Muscle layer of duodenum (tissue), 2 donors: Measurements from ENCODE around the gene RRN3.

Experiments used
- H3K27ac ChIP-seq: one replicate; pipeline ENCODE4 v1.7.0; 2013; ENCODE audit warnings: mild to moderate bottlenecking, low read length
- H3K27me3 ChIP-seq: one replicate; pipeline ENCODE4 v1.7.0; 2013; ENCODE audit warnings: low read depth, mild to moderate bottlenecking, control low read depth, low read length
- H3K36me3 ChIP-seq, 2 donors: one replicate each; pipeline ENCODE4 v1.7.0; 2013; ENCODE audit warnings: low read length in 2 of 2, control low read depth in 1 of 2, mild to moderate bottlenecking in 1 of 2; ENCODE audit not compliant: insufficient read depth in 2 of 2, control insufficient read depth in 1 of 2
- H3K4me1 ChIP-seq, 2 donors: one replicate each; pipeline ENCODE4 v1.7.0; 2013; ENCODE audit warnings: low read length in 2 of 2, mild to moderate bottlenecking in 2 of 2, control low read depth in 1 of 2, moderate library complexity in 1 of 2; ENCODE audit not compliant: insufficient read depth in 2 of 2, control insufficient read depth in 1 of 2
- H3K4me3 ChIP-seq, 2 donors: one replicate each; pipeline ENCODE4 v1.7.0; 2013; ENCODE audit warnings: low read length in 2 of 2, low read depth in 1 of 2, mild to moderate bottlenecking in 1 of 2
- H3K9me3 ChIP-seq, 2 donors: one replicate each; pipeline ENCODE4 v1.7.0; 2013; ENCODE audit warnings: low read length in 2 of 2, control low read depth in 1 of 2, mild to moderate bottlenecking in 1 of 2; ENCODE audit not compliant: control insufficient read depth in 1 of 2
- donor health status: healthy.

RRN3 gene

DNA sequence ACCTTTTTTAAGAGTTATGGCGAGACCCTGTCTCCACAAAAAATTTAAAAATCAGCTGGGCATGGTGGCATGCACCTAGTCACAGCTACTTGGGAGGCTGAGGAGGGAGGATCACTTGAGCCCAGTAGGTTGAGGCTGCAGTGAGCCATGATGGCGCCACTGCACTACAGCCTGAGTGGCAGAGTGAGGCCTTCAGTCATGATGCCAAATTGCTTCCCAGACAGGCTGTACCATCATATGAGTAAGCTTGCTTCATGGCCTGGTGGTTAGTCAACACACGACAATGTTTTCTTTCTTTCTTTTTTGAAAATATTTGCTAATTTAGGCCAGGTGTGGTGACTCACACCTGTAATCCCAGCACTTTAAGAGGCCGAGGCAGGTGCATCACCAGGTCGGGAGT lies 50.7 kb downstream of the RRN3 start:
- Histone ChIP-seq H3K36me3 (peaks cover 30 to 51% of the 10 kb centered on the region in 2 donors), H3K27ac (no peak overlapping the region), H3K27me3 (no peaks in the 10 kb centered on the region), H3K9me3 (no peaks in the 10 kb centered on the region), H3K4me1 (no peaks in the 10 kb centered on the region), H3K4me3 (no peak overlapping the region)

DNA sequence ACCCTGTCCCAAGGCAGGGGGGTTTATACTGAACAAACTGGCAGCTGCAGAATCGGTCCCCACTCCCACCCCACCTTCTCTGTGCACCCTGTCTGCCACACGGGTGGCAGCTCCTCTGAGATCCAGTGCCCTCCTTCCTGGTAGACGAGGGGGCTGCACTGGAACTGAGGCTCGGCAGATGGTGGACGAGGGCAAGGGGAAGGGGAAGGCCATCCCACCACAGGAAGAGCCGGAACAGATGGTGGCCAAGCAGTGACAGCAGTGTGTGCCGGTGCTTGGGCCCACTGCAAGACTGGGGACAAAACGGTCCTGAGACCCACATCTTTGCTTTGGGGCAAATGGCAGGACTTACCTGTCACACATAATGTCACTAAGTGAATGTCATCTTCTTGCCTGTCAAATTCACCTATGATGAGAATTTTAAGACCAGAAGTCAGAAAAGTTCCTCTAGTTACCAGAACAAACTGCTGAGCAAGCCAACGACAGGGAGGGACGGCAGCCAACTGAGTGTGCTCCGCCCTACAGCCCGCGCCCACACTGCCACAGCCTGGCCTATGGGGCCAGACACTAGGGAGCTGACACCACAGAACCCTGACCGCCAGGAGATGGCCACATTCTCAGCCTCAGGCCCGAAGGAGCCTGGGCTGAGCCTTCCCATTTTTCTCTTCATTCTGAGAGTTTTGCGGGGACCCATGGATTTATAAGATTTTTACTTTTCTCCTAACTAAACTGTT lies 52.6 kb downstream of the RRN3 start:
- no peaks in the 10 kb centered on the region for H3K9me3 ChIP-seq
- H3K27me3 ChIP-seq = no peaks in the 10 kb centered on the region
- no peak overlapping the region for H3K27ac ChIP-seq
- H3K36me3 ChIP-seq = peaks cover 44 to 56% of the 10 kb centered on the region in 2 donors
- no peak overlapping the region for H3K4me3 ChIP-seq
- H3K4me1 ChIP-seq = no peaks in the 10 kb centered on the region

DNA sequence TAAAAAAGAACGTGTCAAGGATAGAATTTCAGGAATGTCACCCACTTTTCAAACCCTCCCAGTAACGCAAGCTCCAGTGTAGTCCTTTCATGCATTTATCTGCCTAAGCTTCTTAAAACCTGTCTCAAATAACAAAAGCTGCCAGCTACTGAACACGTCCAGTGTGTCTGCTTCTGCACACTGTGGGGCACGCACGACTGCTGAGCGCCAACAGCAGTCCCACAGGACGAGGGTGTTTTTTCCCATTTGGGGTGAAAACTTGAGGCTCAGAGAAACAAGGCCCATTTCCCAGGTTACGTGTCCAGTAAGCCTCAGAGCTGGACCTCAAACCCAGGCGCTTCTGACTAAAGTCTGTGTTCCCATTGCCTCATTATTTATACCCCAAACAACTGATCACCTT lies 55.4 kb downstream of the RRN3 start:
- Histone ChIP-seq H3K36me3 (peaks cover 67 to 69% of the 10 kb centered on the region in 2 donors), H3K27ac (no peak overlapping the region), H3K4me3 (no peak overlapping the region), H3K9me3 (no peaks in the 10 kb centered on the region), H3K4me1 (no peaks in the 10 kb centered on the region), H3K27me3 (no peaks in the 10 kb centered on the region)

DNA sequence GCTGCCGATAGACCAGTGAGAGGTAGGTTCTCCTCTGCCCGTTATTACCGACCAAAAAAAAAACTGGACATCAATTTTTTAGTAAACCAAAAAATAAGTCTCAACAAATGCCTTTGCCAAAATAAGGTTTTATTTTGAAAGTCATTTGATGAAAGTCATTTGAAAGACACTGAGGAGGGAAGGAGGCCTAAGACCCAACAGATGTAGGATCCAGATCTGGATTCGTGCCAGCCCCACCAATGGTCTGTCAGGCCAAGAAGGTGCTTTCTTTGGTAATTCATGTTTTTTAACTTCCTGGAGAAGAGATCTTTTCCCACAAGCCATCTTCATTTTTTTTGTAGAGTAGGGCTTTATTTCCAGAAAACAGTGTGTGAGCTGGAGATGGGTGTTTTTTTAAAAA lies 56.3 kb downstream of the RRN3 start:
- H3K9me3 ChIP-seq = no peaks in the 10 kb centered on the region
- no peak overlapping the region for H3K4me3 ChIP-seq
- no peaks in the 10 kb centered on the region for H3K27me3 ChIP-seq
- no peaks in the 10 kb centered on the region for H3K4me1 ChIP-seq
- H3K36me3 ChIP-seq = peaks cover 76 to 78% of the 10 kb centered on the region in 2 donors
- no peak overlapping the region for H3K27ac ChIP-seq

DNA sequence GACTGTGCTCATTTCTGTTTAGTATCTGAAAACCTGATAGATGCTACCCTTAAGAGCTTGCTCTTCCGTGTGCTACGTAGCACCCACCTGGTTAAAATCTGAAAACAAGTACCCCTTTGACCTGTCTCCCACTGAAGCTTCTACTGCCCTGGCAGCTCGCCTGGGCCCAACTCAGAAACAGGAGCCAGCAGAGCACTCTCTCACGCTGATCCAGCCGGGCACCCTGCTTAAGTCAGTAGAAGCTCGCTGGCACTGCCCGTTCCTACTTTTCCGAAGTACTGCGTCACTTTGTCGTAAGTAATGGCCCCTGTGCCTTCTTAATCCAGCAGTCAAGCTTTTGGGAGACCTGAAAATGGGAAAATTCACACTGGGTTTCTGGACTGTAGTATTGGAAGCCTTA lies 57.1 kb downstream of the RRN3 start:
- Histone ChIP-seq H3K36me3 (peaks cover 79 to 84% of the 10 kb centered on the region in 2 donors), H3K4me3 (no peak overlapping the region), H3K4me1 (no peaks in the 10 kb centered on the region), H3K27ac (no peak overlapping the region), H3K27me3 (no peaks in the 10 kb centered on the region), H3K9me3 (no peaks in the 10 kb centered on the region)

DNA sequence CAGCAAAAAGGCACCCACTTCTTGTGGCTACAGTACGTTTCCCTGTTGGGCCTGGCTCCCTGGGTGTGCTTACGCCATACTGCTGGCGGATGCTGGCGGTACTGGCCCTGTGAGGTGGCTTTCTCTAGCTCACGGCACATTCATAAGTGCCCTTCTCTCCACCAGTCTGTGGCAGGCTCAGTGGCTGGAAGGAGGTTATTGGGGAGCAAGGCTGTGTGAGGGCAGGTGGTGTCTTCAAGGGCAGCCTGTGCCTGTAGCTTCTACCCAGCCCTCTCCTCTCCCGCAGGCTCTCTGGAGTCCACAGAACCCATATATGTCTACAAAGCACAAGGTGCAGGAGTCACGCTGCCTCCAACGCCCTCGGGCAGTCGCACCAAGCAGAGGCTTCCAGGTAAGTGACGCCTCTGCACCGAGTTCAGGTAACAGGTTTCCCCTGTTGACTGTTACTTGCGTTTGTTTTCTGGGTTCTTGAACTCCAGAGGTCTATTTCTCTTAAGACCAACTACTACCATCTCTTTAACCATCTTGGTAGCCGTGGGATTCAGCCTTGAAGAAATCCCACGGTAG lies 58.8 kb downstream of the RRN3 start:
- no peak overlapping the region for H3K4me3 ChIP-seq
- H3K27me3 ChIP-seq = no peaks in the 10 kb centered on the region
- no peak overlapping the region for H3K27ac ChIP-seq
- H3K9me3 ChIP-seq = no peaks in the 10 kb centered on the region
- peaks cover 86 to 89% of the 10 kb centered on the region in 2 donors for H3K36me3 ChIP-seq
- H3K4me1 ChIP-seq = no peaks in the 10 kb centered on the region

DNA sequence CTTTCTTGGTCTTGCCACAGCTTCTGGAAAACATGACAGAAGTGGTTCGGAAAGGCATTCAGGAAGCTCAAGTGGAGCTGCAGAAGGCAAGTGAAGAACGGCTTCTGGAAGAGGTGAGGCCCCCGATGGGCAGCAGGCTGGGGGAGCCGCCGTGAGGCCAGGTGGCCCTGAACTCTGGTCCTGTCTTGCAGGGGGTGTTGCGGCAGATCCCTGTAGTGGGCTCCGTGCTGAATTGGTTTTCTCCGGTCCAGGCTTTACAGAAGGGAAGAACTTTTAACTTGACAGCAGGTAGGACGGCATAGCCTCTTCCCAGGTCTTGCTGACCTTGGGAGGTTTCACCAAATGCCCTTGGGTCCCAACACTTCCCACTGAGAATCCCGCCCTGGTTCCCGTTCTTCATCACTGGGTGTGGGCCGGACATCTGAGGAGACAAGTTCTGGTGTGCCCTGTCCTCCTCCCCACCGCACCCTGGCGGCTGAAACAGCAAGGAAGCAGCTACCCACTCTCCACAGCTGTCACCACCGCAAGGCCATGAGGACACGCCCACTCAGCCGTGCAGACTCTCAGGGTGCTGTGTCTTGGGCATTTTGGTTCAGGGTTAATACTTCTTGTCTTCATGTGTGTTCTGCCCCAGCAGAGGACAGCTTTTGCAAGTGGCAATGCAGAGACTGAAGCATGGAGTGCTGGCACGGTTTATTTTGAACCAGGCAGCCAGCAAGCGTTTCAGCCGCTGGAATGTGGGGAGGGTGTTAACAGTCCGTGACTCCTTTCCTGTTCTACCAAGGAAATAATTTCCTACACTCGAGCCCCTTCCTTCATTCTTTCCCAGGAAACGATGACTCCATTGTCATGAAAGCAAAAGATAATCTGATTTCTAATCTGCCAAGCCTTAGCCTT lies 59.6 kb downstream of the RRN3 start:
- no peaks in the 10 kb centered on the region for H3K27me3 ChIP-seq
- no peaks in the 10 kb centered on the region for H3K4me1 ChIP-seq
- no peaks in the 10 kb centered on the region for H3K9me3 ChIP-seq
- H3K27ac ChIP-seq = no peak overlapping the region
- no peak overlapping the region for H3K4me3 ChIP-seq
- H3K36me3 ChIP-seq = peaks cover 79 to 84% of the 10 kb centered on the region in 2 donors

DNA sequence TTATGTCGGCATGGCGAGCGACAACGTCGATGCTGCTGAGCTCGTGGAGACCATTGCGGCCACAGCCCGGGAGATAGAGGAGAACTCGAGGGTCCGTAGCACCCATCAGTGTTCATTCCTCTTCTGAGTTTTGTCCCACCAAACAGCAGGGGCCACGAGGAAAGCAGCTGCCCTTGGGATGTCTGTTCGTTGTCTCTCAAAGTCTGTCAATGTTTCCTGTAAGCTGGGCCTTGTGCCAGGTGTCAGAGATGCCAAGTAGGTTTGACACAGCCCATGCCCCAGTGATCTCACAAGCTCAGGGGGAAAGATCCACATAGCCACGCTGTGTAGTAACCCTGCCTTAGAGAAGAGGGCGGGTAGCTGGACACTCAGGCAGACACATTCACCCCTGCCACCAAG lies 60.8 kb downstream of the RRN3 start:
- no peaks in the 10 kb centered on the region for H3K27me3 ChIP-seq
- no peak overlapping the region for H3K27ac ChIP-seq
- peaks cover 67 to 82% of the 10 kb centered on the region in 2 donors for H3K36me3 ChIP-seq
- H3K4me1 ChIP-seq = no peaks in the 10 kb centered on the region
- H3K4me3 ChIP-seq = no peak overlapping the region
- H3K9me3 ChIP-seq = no peaks in the 10 kb centered on the region

DNA sequence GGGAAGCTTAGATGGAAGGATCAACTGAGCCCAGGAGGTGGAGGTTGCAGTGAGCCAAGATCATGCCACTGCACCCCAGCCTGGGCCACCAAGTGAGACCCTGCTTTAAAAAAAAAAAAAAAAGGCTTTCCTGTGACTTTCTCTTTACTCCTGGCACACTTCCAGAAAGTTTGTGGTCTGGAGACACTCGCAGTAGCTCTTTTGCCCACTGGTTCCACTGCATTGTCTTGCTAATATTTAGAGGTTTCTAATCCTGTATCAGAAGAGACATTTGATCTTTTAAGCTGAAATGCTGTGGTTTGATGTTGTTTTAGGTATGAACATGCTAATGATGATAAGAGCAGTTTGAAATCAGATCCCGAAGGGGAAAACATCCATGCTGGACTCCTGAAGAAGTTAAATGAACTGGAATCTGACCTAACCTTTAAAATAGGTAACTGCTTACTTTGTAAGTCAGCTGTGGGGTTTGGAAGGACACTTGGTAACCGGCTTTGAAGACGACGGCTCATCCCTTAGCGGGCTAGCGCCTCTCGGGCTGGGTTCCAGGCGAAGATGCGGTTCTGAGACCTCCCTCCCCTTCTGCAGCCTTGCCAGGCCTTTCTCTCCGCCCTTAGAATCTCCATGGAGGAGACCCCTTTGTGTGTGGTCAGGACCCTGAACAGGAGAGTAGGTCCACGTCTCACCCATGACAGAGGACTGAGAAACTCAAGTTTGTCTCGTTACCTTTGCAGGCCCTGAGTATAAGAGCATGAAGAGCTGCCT lies 61.3 kb downstream of the RRN3 start:
- Histone ChIP-seq H3K27me3 (no peaks in the 10 kb centered on the region), H3K27ac (no peak overlapping the region), H3K4me1 (no peaks in the 10 kb centered on the region), H3K4me3 (no peak overlapping the region), H3K9me3 (no peaks in the 10 kb centered on the region), H3K36me3 (peaks cover 61 to 78% of the 10 kb centered on the region in 2 donors)

DNA sequence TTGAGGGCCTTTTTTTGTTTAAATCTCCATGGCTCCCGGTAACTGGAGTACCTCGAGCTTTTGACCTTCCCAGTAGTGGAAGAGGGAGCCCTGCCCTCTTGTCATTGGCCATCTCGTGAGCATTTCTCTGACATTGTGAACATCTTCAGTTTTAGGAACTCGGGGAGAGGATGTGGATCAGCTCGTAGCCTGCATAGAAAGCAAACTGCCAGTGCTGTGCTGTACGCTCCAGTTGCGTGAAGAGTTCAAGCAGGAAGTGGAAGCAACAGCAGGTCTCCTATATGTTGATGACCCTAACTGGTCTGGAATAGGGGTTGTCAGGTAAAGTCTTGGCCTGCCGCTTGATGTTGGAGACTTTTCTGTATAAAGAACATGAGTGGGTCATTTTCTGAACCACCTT lies 62.5 kb downstream of the RRN3 start:
- H3K4me3 ChIP-seq = no peak overlapping the region
- peaks cover 50 to 68% of the 10 kb centered on the region in 2 donors for H3K36me3 ChIP-seq
- H3K4me1 ChIP-seq = no peaks in the 10 kb centered on the region
- no peaks in the 10 kb centered on the region for H3K9me3 ChIP-seq
- H3K27ac ChIP-seq = no peak overlapping the region
- no peaks in the 10 kb centered on the region for H3K27me3 ChIP-seq

DNA sequence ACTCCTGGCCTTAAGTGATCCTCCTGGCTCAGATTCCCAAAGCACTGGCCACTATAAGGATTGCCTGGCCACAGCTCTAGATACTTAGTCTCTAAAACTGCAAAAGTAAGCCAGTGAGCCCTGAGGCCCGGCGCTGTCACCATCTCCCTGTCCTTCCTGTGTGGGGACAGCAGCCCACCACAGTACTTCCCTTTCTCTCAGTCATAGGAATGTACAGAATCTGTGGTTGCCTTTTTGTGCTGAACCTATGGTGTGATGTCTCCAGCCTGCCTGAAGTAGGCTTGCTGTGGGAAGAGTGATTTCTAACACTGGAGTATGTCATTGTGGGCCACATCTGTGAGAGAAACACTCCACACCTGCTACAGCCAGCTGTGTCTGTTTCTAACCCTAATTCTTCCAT lies 62.9 kb downstream of the RRN3 start:
- H3K27me3 ChIP-seq = no peaks in the 10 kb centered on the region
- H3K4me1 ChIP-seq = no peaks in the 10 kb centered on the region
- no peaks in the 10 kb centered on the region for H3K9me3 ChIP-seq
- peaks cover 47 to 63% of the 10 kb centered on the region in 2 donors for H3K36me3 ChIP-seq
- H3K27ac ChIP-seq = no peak overlapping the region
- H3K4me3 ChIP-seq = no peak overlapping the region
